CD4-positive, alpha-beta T cell (primary cell): Measurements from ENCODE around the gene KRTAP10-3. TPM values are rescaled to one million over a fixed set of nuclear protein-coding genes. Genes with fewer than 3 reads are reported as not detected.
A peak's percentile ranks its signal among the peaks of the same experiment; 100 is the strongest.

ENCODE experiments used
- ATAC-seq: fragments of 200-7000 bp; cut with Tn5 transposase; one replicate; pipeline ENCODE4 v1.10.0; 2022; ENCODE audit warnings: mild to moderate bottlenecking; ENCODE audit not compliant: poor library complexity
- CTCF ChIA-PET: fragments of 350-600 bp; sonication (Branson Sonifier 250); formaldehyde crosslinking; loops from one replicate; lab custom pipeline; 2021; ENCODE audit warnings: antibody characterized with exemption, inconsistent platforms; lab: Charles Lee
- POLR2A ChIA-PET: fragments of 350-600 bp; sonication (Branson Sonifier 250); formaldehyde crosslinking; loops from one replicate; lab custom pipeline; 2021; ENCODE audit warnings: antibody characterized with exemption, inconsistent platforms; lab: Charles Lee
- DNase-seq, 14 experiments: peaks; one replicate each; pipeline ENCODE4 v3.0.0-alpha.2; 2013 to 2020; ENCODE audit warnings: mixed read lengths in 2 of 14
- H3K27ac ChIP-seq, 2 donors: one replicate each; pipeline versions ENCODE4 v1.5.1 to v1.7.0; 2013; ENCODE audit warnings: low read length in 2 of 2, low read depth in 1 of 2, mild to moderate bottlenecking in 1 of 2
- H3K27me3 ChIP-seq, 2 experiments: 1 replicate in 1 of 2; 2 replicates in 1 of 2; pipeline versions ENCODE4 v1.6.1 to v1.7.0; 2013; ENCODE audit warnings: low read length in 2 of 2, control low read depth in 1 of 2, mild to moderate bottlenecking in 1 of 2, moderate library complexity in 1 of 2; ENCODE audit not compliant: insufficient read depth in 2 of 2, control insufficient read depth in 1 of 2
- H3K36me3 ChIP-seq: one replicate; pipeline ENCODE4 v1.6.1; 2013; ENCODE audit warnings: low read length, control low read depth; ENCODE audit not compliant: insufficient read depth
- H3K4me1 ChIP-seq: one replicate; pipeline ENCODE4 v1.6.1; 2013; ENCODE audit warnings: low read length, control low read depth; ENCODE audit not compliant: insufficient read depth
- H3K4me3 ChIP-seq: one replicate; pipeline ENCODE4 v1.5.1; 2013; ENCODE audit warnings: mild to moderate bottlenecking, low read length, moderate library complexity
- H3K9me3 ChIP-seq, 2 experiments: 1 replicate in 1 of 2; 2 replicates in 1 of 2; pipeline versions ENCODE4 v1.6.1 to v1.7.0; 2013; ENCODE audit warnings: low read length in 2 of 2, mild to moderate bottlenecking in 2 of 2, control low read depth in 1 of 2, moderate library complexity in 1 of 2; ENCODE audit not compliant: control insufficient read depth in 1 of 2, insufficient read depth in 1 of 2
- H3K27ac Mint-ChIP-seq: one replicate; pipeline ENCODE4 v1.8.0; 2020; ENCODE audit warnings: mixed read lengths
- H3K27me3 Mint-ChIP-seq: one replicate; pipeline ENCODE4 v1.8.0; 2021; ENCODE audit warnings: mixed read lengths
- H3K36me3 Mint-ChIP-seq: one replicate; pipeline ENCODE4 v1.8.0; 2021; ENCODE audit warnings: low read depth, mixed read lengths
- H3K4me1 Mint-ChIP-seq: one replicate; pipeline ENCODE4 v1.8.0; 2021; ENCODE audit warnings: low read depth, mixed read lengths
- H3K4me3 Mint-ChIP-seq: one replicate; pipeline ENCODE4 v1.8.0; 2020; ENCODE audit warnings: mild to moderate bottlenecking, mixed read lengths
- H3K9me3 Mint-ChIP-seq: one replicate; pipeline ENCODE4 v1.8.0; 2020; ENCODE audit warnings: mixed read lengths
- intact Hi-C, 2 experiments: fragments of 100-400 bp; cut with DNase I in 1 of 2; cut with micrococcal nuclease in 1 of 2; formaldehyde crosslinking; loops; one replicate each; pipeline versions ENCODE4 v1.15.1 to v1.9.0; 2023 to 2025; cut with DNase I, micrococcal nuclease
- total RNA-seq, 174 experiments: library from RNA in 2 of 174; stranded (reverse) in 2 of 174; gene quantifications; one replicate each; pipeline ENCODE4 v1.2.3 and lab custom pipeline; 2021 to 2026
- TF ChIP-seq, protein P1 (sequence below): fragments of 200-600 bp; IDR thresholded peaks from one replicate; pipeline ENCODE4 v1.8.0; 2022; ENCODE audit warnings: antibody characterized with exemption, mild to moderate bottlenecking

KRTAP10-3 gene
- total RNA-seq, 2 experiments from 2014 or later = not detected

DNA sequence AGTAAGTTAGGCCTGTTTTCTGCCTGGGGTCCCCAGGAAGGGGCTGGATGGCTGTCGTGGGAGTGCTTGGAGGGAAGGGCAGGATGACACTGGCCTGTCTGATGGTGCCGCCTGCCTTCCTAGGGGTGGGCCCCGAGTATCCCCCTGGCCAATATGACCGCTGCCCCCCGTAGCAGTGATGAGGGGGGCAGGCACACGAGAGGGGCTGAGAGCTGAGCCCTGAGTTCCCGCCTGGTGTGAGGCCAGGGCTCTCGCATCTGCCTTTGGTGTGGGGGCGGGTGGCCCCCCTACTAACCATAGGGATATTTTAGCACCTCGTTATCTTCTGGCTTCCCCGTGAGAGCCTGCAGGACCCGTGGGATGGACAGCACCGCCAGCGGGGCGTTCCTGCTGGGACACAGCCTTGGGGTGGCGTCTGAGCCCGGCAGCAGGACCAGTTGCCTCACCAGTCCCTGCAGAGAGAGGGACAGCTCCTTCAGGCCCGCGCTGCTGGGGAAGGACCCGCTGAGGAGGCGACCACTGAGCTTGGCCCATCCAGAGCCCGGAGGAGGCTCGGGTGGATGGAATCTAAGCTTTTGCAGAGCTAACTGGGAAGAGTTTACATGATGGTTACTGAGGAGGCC is 29.0 kb downstream of the KRTAP10-3 start:
- Histone ChIP-seq H3K27me3 (no peaks in the 10 kb centered on the region), H3K36me3 (no peaks in the 10 kb centered on the region), H3K9me3 (peaks cover 0 to 4% of the 10 kb centered on the region in 2 experiments), H3K4me3 (no peak overlapping the region), H3K4me1 (no peaks in the 10 kb centered on the region), H3K27ac (no peak overlapping the region)
- intact Hi-C loops = no loop called here
- DNase-seq (no peak), ATAC-seq (no peak)
- Mint-ChIP-seq H3K27me3 (no peaks in the 10 kb centered on the region), H3K9me3 (no peaks in the 10 kb centered on the region), H3K27ac (no peak overlapping the region), H3K36me3 (no peaks in the 10 kb centered on the region), H3K4me1 (no peaks in the 10 kb centered on the region), H3K4me3 (no peak overlapping the region)
- ChIA-PET CTCF (no interaction called here), POLR2A (no interaction called here)
- TF ChIP-seq, protein P1, sequence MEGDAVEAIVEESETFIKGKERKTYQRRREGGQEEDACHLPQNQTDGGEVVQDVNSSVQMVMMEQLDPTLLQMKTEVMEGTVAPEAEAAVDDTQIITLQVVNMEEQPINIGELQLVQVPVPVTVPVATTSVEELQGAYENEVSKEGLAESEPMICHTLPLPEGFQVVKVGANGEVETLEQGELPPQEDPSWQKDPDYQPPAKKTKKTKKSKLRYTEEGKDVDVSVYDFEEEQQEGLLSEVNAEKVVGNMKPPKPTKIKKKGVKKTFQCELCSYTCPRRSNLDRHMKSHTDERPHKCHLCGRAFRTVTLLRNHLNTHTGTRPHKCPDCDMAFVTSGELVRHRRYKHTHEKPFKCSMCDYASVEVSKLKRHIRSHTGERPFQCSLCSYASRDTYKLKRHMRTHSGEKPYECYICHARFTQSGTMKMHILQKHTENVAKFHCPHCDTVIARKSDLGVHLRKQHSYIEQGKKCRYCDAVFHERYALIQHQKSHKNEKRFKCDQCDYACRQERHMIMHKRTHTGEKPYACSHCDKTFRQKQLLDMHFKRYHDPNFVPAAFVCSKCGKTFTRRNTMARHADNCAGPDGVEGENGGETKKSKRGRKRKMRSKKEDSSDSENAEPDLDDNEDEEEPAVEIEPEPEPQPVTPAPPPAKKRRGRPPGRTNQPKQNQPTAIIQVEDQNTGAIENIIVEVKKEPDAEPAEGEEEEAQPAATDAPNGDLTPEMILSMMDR = no peak

DNA sequence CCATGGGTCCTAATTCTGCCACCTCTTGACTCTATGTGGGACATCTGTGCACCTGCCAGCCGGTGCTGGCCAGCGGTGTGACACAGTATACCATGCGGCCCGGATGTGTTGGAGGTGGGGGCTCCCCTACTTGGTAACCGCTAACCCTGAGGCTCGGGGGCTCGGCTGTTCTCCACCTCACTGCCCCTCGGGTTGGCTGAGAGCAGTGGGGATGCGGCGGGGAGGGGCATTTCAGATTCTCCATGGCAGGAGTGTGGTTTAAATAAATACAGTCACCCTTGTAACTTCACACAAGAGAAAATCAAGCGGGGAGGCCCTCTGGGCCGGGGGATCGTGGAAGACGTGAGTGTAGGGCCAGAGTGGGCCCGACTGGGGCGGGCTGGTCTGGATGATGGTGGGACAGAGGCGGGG is 29.6 kb downstream of the KRTAP10-3 start:
- H3K27me3 Mint-ChIP-seq = no peaks in the 10 kb centered on the region
- intact Hi-C loops = no loop called here
- CTCF ChIA-PET = no interaction called here
- Histone ChIP-seq H3K27ac (no peak overlapping the region), H3K4me1 (no peaks in the 10 kb centered on the region), H3K36me3 (no peaks in the 10 kb centered on the region), H3K27me3 (no peaks in the 10 kb centered on the region), H3K4me3 (no peak overlapping the region), H3K9me3 (peaks cover 0 to 4% of the 10 kb centered on the region in 2 experiments)
- ATAC-seq = no peak
- TF ChIP-seq, protein P1 = no peak
- DNase-seq = peak in 1 of 14 experiments; percentile 28
- POLR2A ChIA-PET = no interaction called here
- H3K27ac Mint-ChIP-seq = no peak overlapping the region
- no peaks in the 10 kb centered on the region for H3K9me3 Mint-ChIP-seq
- no peak overlapping the region for H3K4me3 Mint-ChIP-seq
- H3K36me3 Mint-ChIP-seq = no peaks in the 10 kb centered on the region
- no peaks in the 10 kb centered on the region for H3K4me1 Mint-ChIP-seq

DNA sequence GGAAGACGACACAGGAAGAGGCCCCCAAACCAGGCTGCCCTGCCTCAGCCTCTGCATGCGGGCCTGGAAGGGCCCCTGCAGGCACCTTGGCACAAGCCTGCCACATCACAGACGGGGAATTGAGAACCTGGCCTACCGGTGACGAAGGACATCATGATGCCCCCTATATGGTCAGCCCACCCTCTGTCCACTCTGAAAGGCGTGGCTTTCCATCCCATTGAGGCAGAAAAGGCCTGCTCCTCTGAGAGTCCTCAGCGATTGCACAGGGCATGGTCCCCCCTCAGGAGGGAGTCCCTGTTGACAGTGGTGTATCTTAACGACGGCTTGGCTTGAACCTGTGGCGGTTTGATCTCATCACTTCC is 30.0 kb downstream of the KRTAP10-3 start:
- Histone ChIP-seq H3K9me3 (peaks cover 0 to 4% of the 10 kb centered on the region in 2 experiments), H3K27ac (no peak overlapping the region), H3K36me3 (no peaks in the 10 kb centered on the region), H3K4me1 (no peaks in the 10 kb centered on the region), H3K27me3 (no peaks in the 10 kb centered on the region), H3K4me3 (no peak overlapping the region)
- ATAC-seq (no peak), DNase-seq (no peak)
- ChIA-PET CTCF (no interaction called here), POLR2A (no interaction called here)
- Mint-ChIP-seq H3K27ac (no peak overlapping the region), H3K9me3 (no peaks in the 10 kb centered on the region), H3K4me3 (no peak overlapping the region), H3K36me3 (no peaks in the 10 kb centered on the region), H3K4me1 (no peaks in the 10 kb centered on the region), H3K27me3 (no peaks in the 10 kb centered on the region)
- TF ChIP-seq, protein P1 = no peak
- intact Hi-C loops = no loop called here
